ENCODE results near the gene TMEM161A.

TMEM161A gene

DNA sequence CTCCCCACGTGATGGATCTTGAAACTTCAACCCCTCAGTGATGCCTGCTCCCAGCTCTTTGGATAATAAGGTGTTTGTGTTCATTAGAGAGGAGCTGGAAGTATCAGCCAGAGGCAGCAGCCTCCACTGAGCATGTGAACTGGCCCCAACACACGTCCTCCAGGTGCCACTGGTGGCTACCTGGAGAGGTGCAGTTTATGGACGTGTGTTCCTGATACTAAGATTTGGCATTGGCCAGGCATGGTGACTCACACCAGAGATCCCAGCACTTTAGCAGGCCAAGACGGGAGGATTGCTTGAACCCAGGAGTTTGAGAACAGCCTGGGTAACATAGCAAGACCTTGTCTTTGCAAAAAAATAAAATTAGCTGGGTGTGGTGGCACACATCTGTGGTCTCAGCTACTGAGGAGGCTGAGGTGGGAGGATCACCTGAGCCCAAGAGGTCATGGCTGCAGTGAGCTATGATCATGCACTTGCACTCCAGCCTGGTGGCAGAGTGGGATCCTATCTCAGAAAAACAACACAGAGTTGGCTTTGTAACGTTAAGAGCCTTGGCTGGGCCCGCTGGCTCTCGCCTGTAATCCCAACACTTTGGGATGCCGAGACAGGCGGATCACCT is 40.1 kb downstream of the TMEM161A start:
- peaks cover 15% of the 10 kb centered on the region for H3K36me3 ChIP-seq (ENCODE audit: insufficient read depth, low read length)
- H4K20me1 ChIP-seq (ENCODE audit: insufficient read depth, low read length): peaks cover 3% of the 10 kb centered on the region
- no peaks in the 10 kb centered on the region for H3K27me3 ChIP-seq (ENCODE audit: insufficient read depth, low read length, poor library complexity)
- H3K4me3 ChIP-seq (ENCODE audit: low read depth in 1 of 2, low read length in 2 of 2): no peak overlapping the region
- no peak overlapping the region for H3K27ac ChIP-seq (ENCODE audit: low read length)
- H2AFZ ChIP-seq (ENCODE audit: low read depth, low read length): no peak overlapping the region
- no peaks in the 10 kb centered on the region for H3K4me1 ChIP-seq (ENCODE audit: insufficient read depth, low read length)
- H3K79me2 ChIP-seq (ENCODE audit: insufficient read depth, low read length): no peaks in the 10 kb centered on the region
- no peaks in the 10 kb centered on the region for H3K9me3 ChIP-seq (ENCODE audit: insufficient read depth, low read length, severe bottlenecking)
- no peak for TF ChIP-seq CTCF (IDR thresholded peaks at IDR 0.05; ENCODE audit: borderline replicate concordance, extremely low read depth, low read length, poor library complexity, severe bottlenecking)
- no peak for TF ChIP-seq EZH2 (IDR thresholded peaks at IDR 0.05; ENCODE audit: borderline replicate concordance, low read depth, low read length, severe bottlenecking)
- ATAC-seq (ENCODE audit: insufficient read depth, low read depth) (no peak), DNase-seq (no peak)
- H3K4me2 ChIP-seq (ENCODE audit: insufficient read depth, low read length): no peak overlapping the region
- no peak overlapping the region for H3K9ac ChIP-seq (ENCODE audit: low read depth, low read length)

DNA sequence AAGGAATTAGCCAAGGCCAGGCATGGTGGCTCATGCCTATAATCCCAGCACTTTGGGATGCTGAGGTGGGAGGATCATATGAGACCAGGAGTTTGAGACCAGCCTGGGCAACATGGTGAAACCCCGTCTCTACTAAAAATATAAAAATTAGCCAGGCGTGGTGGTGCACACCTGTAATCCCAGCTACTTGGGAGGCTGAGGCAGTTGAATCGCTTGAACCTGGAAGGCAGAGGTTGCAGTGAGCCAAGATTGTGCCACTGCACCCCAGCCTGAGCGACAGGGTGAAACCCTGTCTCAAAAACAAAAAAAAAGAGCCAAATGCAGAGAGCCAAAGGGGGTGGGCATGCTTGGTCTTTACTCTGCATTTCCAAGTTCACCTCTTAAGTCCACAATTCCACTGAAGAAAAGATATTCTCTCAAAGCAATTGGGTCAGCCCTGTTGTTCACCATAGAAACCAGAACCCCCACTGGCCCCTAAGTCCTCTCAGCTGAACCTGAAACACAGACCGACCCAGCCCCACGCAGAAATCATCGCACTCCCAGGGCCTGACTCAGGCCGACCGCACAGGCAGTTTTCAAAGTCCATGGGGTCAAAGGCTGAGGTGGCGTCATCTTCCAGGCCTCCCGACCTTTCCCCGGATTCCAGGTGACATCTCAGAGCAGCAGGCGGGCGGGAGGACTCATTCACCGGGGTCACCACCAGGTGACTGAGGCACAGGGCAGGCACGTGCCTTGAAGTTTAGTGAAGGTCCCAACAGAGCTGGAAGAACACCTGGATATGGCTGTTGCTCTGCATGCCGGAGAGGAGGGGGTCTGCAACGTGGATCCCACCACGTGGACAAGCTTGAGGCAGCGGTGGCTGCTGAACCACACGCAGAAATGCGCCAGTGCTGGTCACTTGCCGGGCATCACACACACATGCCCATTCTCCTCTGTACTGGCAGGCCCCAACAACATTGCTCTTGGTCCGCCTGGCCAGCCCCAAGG is 41.3 kb downstream of the TMEM161A start:
- H2AFZ ChIP-seq (ENCODE audit: low read depth, low read length): no peak overlapping the region
- H3K27me3 ChIP-seq (ENCODE audit: insufficient read depth, low read length, poor library complexity): no peaks in the 10 kb centered on the region
- H3K4me1 ChIP-seq (ENCODE audit: insufficient read depth, low read length): no peaks in the 10 kb centered on the region
- no peak overlapping the region for H3K4me2 ChIP-seq (ENCODE audit: insufficient read depth, low read length)
- H3K79me2 ChIP-seq (ENCODE audit: insufficient read depth, low read length): peaks cover 3% of the 10 kb centered on the region; the same call in 1 of the 2 replicates
- no peaks in the 10 kb centered on the region for H3K9me3 ChIP-seq (ENCODE audit: insufficient read depth, low read length, severe bottlenecking)
- DNase-seq (no peak), ATAC-seq (ENCODE audit: insufficient read depth, low read depth) (no peak)
- H4K20me1 ChIP-seq (ENCODE audit: insufficient read depth, low read length): peaks cover 3% of the 10 kb centered on the region
- TF ChIP-seq CTCF (IDR thresholded peaks at IDR 0.05; ENCODE audit: borderline replicate concordance, extremely low read depth, low read length, poor library complexity, severe bottlenecking): no peak
- no peak for TF ChIP-seq EZH2 (IDR thresholded peaks at IDR 0.05; ENCODE audit: borderline replicate concordance, low read depth, low read length, severe bottlenecking)
- H3K27ac ChIP-seq (ENCODE audit: low read length): no peak overlapping the region
- H3K36me3 ChIP-seq (ENCODE audit: insufficient read depth, low read length): peaks cover 15% of the 10 kb centered on the region
- H3K9ac ChIP-seq (ENCODE audit: low read depth, low read length): no peak overlapping the region
- no peak overlapping the region for H3K4me3 ChIP-seq (ENCODE audit: low read depth in 1 of 2, low read length in 2 of 2)

- Histone ChIP-seq H3K27me3 (ENCODE audit: insufficient read depth, low read length, poor library complexity) (no peaks in the 10 kb centered on the region), H3K79me2 (ENCODE audit: insufficient read depth, low read length) (peaks cover 3% of the 10 kb centered on the region; the same call in 1 of the 2 replicates), H4K20me1 (ENCODE audit: insufficient read depth, low read length) (no peaks in the 10 kb centered on the region; the same call in 1 of the 2 replicates), H3K36me3 (ENCODE audit: insufficient read depth, low read length) (peaks cover 7% of the 10 kb centered on the region; the same call in 1 of the 2 replicates), H3K4me2 (ENCODE audit: insufficient read depth, low read length) (no peak overlapping the region), H3K4me1 (ENCODE audit: insufficient read depth, low read length) (no peaks in the 10 kb centered on the region), H2AFZ (ENCODE audit: low read depth, low read length) (no peak overlapping the region), H3K9ac (ENCODE audit: low read depth, low read length) (no peak overlapping the region), H3K27ac (ENCODE audit: low read length) (no peak overlapping the region), H3K4me3 (ENCODE audit: low read depth in 1 of 2, low read length in 2 of 2) (no peak overlapping the region), H3K9me3 (ENCODE audit: insufficient read depth, low read length, severe bottlenecking) (no peaks in the 10 kb centered on the region)
- TF ChIP-seq EZH2 (IDR thresholded peaks at IDR 0.05; ENCODE audit: borderline replicate concordance, low read depth, low read length, severe bottlenecking) (no peak), CTCF (IDR thresholded peaks at IDR 0.05; ENCODE audit: borderline replicate concordance, extremely low read depth, low read length, poor library complexity, severe bottlenecking) (no peak)
- no peak for DNase-seq
- no peak for ATAC-seq (ENCODE audit: insufficient read depth, low read depth)
Measured at GRCh38 chr19:19095691-19096090, 42.6 kb downstream of the TMEM161A start.
